Medulla oblongata (tissue), 1 donor: ENCODE data around the gene ATP6V0A4.
"Not testable (repeated sequence)": the region's sequence is repeated elsewhere in the genome, so short reads cannot be mapped to it uniquely, and the experiment has no call there.

ENCODE experiments used
- DNase-seq: peaks from one replicate; pipeline ENCODE4 v3.0.0-alpha.2; 2015; ENCODE audit errors: extremely low spot score

The ATP6V0A4 gene

GRCh38 chr7:138700857-138701536 is 97.0 kb downstream of the ATP6V0A4 start, which contains the start of gene SVOPL:
SVOPL (minus strand) TSS chr7:138701362; CDS start chr7:138679045, 22,317 bp downstream.
- DNase-seq = no peak

GRCh38 chr7:138699661-138700060 is 98.3 kb downstream of the ATP6V0A4 start:
- no peak for DNase-seq

DNA sequence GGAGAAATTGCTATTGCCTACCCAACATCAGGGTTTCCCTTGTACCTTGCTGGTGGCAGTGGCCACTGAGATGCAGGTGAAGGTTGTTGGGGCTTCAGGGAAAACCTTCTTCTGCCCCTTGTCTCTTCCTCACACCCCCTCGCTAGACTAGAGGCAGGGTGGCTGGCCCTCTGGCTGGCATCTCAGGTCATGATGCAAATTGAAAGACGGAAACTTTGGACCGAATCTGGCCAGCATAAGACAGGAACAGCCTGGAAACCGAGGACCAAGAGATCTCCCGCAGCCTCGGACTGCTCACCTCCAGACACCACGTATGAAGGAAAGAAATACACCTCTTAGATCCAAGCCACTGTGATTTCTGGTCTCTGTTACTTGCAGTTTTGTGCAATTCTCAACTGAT is 99.7 kb downstream of the ATP6V0A4 start:
- DNase-seq = no peak

- DNase-seq = no peak
Measured at GRCh38 chr7:138697535-138698182, 100.3 kb downstream of the ATP6V0A4 start.

DNA sequence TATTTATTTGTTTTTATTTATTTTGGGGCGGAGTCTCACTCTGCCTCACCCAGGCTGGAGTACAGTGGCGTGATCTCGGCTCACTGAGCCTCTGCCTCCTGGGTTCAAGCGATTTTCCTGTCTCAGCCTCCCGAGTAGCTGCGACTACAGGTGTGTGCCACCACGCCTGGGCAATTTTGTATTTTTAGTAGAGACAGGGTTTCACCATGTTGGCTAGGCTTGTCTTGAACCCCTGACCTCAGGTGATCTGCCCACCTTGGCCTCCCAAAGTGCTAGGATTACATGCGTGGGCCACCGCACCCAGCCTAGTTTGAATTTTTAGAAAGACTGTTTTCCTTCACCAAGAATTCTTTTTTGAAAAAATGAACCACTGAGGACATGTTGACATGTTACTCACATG is 102.2 kb downstream of the ATP6V0A4 start:
- not testable (repeated sequence) for DNase-seq

DNA sequence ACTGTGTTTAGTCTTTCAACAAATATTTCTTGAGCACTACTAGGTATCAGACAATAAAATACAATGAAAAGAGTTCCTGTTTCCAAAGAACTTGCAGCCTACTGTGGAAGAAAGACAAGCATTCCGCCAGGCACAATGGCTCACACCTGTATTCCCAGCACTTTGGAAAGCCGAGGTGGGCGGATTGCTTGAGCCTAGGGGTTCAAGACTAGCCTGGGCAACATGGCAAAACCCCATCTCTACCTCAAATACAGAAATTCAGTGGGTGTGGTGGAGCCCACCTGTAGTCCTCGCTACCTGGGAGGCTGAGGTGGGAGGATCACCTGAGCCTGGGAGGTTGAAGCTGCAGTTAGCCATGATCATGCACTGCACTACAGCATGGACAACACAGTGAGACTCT is 102.9 kb downstream of the ATP6V0A4 start:
- DNase-seq = no peak

DNA sequence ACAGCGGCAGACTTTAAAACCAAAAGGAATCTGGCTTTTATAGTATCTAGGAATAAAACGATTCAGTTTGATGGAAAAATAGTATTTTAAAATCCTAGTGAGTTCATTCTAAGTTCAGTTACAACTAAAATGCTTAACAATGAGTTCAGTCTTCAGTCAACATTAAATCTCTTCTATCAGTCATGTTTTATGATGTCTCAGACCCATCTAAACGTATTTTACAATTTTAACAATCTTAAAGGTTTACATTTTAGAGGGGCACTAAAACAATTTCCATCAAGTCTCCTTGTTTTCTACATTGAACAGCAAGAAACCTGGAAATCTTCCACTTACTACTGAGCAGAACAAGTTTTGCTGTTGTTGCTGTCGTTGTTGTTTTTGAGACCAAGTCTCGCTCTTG is 106.8 kb downstream of the ATP6V0A4 start:
- no peak for DNase-seq

- DNase-seq = no peak
Measured at GRCh38 chr7:138690495-138690894, 107.5 kb downstream of the ATP6V0A4 start.

- not testable (repeated sequence) for DNase-seq
Measured at GRCh38 chr7:138688037-138688436, 110.0 kb downstream of the ATP6V0A4 start.

GRCh38 chr7:138684340-138684739 is 113.7 kb downstream of the ATP6V0A4 start:
- DNase-seq = no peak

DNA sequence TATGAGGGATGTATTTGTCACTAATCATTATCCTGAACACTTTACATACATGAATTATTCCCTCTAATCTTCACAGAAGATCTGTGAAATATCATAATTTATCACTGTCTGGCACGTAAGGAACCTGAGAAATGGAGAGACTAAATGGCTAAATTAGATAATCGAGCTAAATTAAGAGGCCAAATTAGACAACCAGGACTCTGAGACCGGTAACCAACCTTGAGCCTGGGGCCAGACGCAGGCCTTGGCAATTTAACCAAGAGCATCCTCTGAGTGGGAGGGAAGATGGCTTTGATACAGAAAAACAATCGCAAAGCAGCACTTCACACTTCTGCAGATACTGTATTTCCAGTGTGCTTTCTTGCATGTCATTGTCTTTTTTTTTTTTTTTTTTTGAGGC is 118.2 kb downstream of the ATP6V0A4 start:
- DNase-seq = no peak

DNA sequence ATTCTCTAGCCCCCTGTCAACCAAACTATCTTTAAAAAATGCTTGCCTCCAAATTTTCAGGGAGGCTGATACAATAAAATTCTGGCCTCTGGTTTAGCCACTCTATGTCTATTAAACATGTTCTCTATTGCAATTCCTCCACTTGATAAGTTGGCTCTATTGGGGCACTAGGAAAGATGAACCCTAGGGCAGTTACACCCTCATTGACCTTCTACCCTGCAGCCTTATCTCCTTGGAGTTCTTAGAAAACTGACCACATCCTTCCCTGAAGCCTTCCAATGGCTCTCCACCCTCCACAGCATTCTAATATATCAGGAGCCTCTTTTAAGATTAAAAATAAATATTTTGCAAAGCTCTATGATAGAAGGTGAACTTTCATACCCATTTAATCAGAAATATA is 127.4 kb downstream of the ATP6V0A4 start:
- no peak for DNase-seq

GRCh38 chr7:138669364-138669763 is 128.6 kb downstream of the ATP6V0A4 start:
- DNase-seq = no peak

GRCh38 chr7:138668946-138669345 is 129.1 kb downstream of the ATP6V0A4 start:
- DNase-seq = no peak

- no peak for DNase-seq
Measured at GRCh38 chr7:138668229-138668596, 129.8 kb downstream of the ATP6V0A4 start.

- no peak for DNase-seq
Measured at GRCh38 chr7:138667535-138668228, 130.3 kb downstream of the ATP6V0A4 start.

GRCh38 chr7:138666385-138666784 is 131.6 kb downstream of the ATP6V0A4 start:
- peak; percentile 12 for DNase-seq

DNA sequence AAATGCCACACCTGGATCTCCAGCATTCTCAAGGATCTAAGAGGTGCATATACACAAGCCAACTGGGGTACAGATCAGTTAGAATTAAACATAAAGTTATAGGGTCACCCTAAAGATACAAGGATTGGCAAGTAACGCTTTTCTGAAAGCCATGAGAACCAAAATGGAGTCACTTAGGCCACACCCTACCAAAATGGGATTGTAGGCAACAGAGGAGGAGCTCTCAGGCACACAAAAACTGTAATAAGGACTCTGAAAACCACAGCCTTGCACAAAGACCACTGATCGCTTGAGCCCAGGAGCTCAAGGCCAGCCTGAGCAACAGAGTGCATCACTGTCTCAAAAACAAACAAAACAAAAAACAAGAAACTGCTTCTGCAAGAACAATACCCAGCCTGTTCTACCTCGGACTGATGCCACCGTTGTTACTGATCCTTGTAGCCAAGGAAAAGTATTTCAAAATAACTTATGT is 132.3 kb downstream of the ATP6V0A4 start:
- peak; percentile 74 for DNase-seq

DNA sequence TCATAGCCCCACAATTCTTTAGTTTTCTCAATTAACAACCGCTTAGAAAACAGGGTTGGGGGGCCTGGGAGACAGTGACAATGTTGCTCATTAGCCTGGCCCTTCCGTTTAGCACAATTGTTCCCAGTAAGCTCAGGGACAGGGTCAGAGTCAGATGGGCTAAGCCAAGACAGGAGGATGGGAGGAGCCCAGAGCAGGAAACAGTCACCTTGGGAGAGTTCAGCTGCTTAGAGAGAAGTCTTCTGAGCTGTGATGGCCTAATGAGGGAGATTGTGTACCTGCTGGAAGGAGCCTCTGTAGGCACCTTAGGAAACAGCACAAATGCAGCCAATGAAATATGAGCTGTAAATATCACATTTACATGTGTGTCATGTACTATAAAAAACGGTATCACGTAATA is 132.7 kb downstream of the ATP6V0A4 start:
- DNase-seq = no peak

DNA sequence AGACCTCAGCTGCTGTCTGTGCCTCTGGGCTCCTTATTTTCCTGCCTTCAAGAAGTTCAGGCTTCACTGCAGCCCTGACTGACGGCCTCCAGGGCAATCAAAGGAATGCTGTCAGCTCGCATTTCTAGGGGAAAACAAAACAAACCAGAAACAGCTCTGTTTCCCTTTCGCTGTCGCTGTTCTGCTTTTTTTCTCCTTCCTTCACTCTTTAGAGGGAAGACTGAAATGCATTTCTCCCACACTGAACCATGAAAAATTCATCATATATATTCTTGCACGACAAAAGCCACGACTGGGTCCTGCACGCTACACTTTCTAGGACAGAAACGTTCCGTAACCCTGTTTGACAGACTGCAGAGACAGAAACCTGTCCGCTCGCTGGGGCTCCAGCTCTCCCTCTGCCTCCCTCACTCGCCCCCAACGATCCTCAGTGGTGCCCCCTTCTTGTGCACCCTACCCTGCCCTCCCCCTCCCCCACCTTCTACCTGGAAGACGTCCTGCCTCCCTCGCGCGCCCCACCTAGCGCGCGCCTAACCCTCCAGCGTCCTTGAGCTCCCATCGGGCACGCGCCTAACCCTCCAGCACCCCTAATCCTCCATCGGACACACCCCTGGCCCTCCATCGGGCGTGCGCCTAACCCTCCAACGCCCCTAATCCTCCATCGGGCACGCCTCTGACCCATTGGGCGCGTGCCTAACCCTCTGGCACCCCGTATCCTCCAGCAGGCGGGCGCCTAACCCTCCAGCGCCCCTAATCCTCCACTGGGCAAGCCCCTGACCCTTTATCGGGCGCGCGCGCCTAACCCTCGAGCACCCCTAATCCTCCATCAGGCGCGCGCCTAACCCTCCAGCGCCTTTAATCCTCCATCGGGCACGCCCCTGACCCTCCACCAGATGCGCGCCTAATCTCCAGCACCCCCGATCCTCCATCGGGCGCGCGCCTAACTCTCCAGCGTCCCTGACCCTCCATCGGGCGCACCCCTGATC is 134.0 kb downstream of the ATP6V0A4 start:
- peak; percentile 15 for DNase-seq

DNA sequence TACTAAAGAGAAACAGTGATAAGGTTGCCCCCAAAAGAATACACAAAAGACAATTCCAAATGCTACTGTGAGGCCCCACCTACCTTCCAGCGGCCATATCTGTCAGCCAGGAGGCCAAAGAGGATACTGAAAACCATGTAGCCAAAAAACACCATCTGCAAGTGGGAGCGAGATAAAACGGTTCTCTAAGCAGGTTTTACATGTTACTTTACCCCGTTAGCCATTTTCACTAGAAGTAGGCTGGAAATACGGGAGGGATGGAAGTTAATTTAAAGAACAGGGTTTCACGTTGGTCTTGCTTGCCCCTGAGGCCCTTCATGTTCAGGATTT is 135.0 kb downstream of the ATP6V0A4 start:
- DNase-seq = no peak
